Activated CD4-positive, alpha-beta T cell treated with anti-CD3 and anti-CD28 coated beads for 1 hour (primary cell): ENCODE results near the gene BCL3.

Experiments used
- DNase-seq: peaks from one replicate; pipeline ENCODE4 v3.0.0-alpha.2; 2020

The BCL3 gene

GRCh38 chr19:44722131-44723121 is 26.1 kb upstream of the BCL3 start:
- no peak for DNase-seq

GRCh38 chr19:44723299-44723951 is 25.1 kb upstream of the BCL3 start:
- no peak for DNase-seq

- peak; percentile 73 for DNase-seq
Observed at GRCh38 chr19:44723952-44724319, 24.6 kb upstream of the BCL3 start.

GRCh38 chr19:44725251-44725650 is 23.3 kb upstream of the BCL3 start:
- no peak for DNase-seq

- no peak for DNase-seq
Observed at GRCh38 chr19:44725684-44726083, 22.8 kb upstream of the BCL3 start.

GRCh38 chr19:44726465-44726864 is 22.0 kb upstream of the BCL3 start:
- no peak for DNase-seq

- DNase-seq, result no peak
Observed at GRCh38 chr19:44728178-44728577, 20.3 kb upstream of the BCL3 start.

GRCh38 chr19:44729516-44730033 is 18.9 kb upstream of the BCL3 start:
- DNase-seq, result no peak

- no peak for DNase-seq
Observed at GRCh38 chr19:44731081-44731480, 17.4 kb upstream of the BCL3 start.

- no peak for DNase-seq
Observed at GRCh38 chr19:44731622-44732021, 16.9 kb upstream of the BCL3 start.

GRCh38 chr19:44732235-44733014 is 16.1 kb upstream of the BCL3 start:
- DNase-seq, result no peak

- no peak for DNase-seq
Observed at GRCh38 chr19:44734357-44734756, 14.2 kb upstream of the BCL3 start.

- DNase-seq, result no peak
Observed at GRCh38 chr19:44735011-44735410, 13.5 kb upstream of the BCL3 start.

GRCh38 chr19:44737238-44738071 is 11.1 kb upstream of the BCL3 start:
- no peak for DNase-seq

- DNase-seq, result no peak
Observed at GRCh38 chr19:44738136-44738535, 10.4 kb upstream of the BCL3 start.

GRCh38 chr19:44738603-44739558 is 9.6 kb upstream of the BCL3 start:
- no peak for DNase-seq

GRCh38 chr19:44740351-44740824 is 8.1 kb upstream of the BCL3 start:
- no peak for DNase-seq

GRCh38 chr19:44741258-44741731 is 7.2 kb upstream of the BCL3 start:
- no peak for DNase-seq

GRCh38 chr19:44741841-44742329 is 6.6 kb upstream of the BCL3 start:
- DNase-seq, result no peak

GRCh38 chr19:44742330-44743061 is 6.0 kb upstream of the BCL3 start:
- no peak for DNase-seq
